ENCODE measurements around the gene CXXC5.
"Not testable (repeated sequence)": the region's sequence is repeated elsewhere in the genome, so short reads cannot be mapped to it uniquely, and the experiment has no call there.

The CXXC5 gene

DNA sequence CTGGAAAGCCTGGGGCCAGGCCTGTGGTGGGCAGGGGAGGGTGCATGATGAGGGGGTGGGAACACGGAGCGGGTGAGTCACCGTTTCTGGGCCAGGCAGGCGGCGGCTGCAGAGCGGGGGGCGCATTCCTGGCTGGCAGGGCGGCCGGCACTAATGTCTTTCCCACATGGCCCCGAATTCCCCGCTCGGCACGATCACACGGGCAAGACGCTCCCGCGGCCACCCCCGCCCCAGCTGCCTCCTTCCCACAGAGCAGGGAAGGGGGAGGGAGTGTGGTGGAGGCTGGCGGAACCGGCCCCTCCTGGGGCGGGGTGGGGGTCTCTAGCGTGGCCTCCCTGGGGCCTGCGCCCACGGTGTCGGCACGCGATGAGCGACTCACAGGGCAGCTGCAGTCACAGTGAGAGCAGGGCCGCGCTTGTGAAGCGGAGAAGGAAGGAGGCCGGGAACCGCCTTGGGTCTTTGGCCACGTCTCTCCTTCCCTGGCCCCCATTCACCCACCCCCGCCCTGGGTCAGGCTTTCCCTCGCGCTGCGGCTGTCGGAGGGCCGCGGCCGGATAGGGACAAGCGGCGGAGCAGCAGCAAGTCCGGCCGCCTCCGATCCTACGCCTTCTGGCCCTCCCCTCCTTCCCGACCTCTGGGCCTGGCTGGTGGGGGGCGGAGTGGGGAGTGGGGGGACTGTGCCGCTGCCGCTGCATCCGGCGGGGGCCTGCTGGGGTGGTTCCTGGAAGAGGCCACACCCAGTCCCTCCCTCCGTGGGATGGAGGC, 48.9 kb downstream of the CXXC5 start:
- DNase-seq: no peak

DNA sequence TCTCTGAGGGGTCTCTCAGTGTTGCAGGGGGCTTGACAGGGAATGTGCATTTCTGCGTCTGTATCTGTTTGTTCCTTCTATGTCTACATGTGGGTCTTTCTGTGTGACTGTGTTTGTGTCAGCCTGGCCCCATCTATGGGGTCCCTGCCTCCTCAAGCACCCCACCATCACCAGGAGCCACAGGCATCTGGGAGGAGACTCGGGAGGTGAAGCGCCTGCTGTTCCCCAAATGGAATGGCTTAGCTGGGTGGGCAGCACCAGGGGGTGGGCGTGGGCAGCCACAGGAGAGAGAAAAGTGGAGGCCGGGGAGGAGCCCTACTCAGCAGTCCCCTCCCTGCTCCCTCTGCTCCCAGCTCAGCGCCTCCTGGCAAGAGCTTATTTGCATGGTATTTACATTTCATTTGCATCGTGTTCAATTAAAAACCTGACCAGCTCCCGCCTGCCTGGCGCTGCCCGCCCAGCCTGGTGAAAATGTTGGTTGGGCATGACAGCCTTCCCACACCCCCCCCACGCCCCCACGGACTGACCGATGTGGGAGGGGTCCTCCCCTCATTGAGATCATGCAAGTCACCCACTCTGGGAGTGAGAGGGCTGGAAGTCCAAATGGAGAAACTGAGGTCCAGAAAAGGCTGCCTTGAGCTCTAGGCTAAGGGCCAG, 50.5 kb downstream of the CXXC5 start:
- DNase-seq: peak; percentile 27

DNA sequence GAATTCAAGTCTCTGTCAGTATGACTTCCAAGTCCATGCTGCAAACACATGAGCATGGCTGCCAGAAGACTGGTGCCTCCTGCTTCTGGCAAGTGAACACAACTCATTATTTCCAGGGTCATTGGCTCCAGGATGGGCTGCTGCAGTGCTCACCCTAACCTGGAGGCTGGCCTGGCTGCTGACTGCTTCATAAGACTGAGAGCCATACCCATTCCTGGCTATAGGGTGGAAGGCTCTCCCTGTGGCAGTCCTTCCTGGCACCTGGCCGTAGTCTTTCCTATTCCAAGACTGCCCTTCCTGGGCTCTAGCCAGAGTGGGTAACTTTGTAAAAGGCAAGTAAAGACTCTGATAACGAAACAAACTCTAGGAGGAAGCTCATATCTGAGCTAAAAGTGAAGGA, 51.2 kb downstream of the CXXC5 start:
- DNase-seq: no peak

DNA sequence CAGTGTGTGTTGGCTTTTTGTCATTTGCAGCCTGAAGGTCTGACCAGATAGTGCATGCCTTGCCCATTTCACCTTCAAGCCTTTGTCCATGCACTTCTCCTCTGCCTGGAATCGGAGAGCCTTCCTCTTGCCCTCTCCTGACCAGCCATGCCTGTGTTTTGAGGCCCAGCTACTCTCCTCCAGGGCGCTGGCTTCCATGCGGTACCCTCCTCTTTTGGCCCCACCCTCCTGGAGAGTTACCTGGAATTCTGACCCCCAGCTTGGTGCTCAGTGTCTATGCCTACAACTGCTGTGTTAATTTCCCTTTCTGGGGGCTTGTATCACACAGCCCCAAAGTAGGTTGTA, 52.5 kb downstream of the CXXC5 start:
- no peak for DNase-seq

DNA sequence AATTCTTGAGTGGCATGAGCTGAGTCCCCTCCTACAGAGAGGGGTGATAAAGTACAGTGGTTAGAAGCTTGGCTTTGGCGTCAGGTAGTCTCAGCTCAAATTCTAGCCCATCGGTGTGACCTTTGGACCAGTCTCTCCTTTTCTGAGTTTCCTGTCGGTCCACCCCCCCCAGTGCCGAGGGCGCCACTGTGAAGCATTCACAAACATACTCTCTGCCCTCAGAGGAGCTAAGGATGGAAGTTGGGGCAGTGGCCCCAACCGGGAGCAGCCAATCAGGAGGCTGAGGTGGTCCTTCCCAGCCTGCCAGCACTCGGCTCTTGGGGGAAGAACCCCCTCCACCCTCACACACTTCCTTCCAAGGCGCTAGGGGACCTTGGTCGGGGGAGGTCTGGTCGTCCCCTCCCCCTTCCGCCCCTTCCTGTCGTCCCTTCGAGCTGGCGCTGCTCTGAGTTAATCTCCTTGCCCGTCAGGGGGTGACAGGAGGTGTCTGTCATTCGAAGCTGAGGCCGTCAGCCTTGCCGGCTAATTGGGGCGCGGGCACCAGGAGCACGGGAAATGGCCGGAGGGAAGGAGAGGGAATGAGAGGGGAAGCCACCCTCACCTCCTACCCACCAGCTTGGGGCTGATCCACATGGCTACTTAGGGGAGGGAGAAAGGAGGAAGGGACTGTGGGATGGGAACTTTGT, 53.0 kb downstream of the CXXC5 start:
- DNase-seq: no peak

DNA sequence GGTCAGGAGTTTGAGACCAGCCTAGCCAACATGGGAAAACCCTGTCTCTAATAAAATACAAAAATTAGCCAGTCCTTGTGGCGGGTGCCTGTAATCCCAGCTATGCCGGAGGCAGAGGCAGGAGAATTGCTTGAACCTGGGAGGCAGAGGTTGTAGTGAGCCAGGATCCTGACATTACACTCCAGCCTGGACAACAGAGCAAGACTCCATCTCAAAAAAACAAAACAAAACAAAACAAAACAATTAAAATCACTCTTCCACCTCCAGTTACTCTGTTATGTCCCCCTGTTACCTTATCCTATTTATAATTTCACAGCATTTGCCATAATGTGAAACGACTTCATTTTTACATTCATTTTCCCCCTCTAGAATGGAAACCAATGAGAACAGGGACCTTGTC, 54.4 kb downstream of the CXXC5 start:
- no peak for DNase-seq

DNA sequence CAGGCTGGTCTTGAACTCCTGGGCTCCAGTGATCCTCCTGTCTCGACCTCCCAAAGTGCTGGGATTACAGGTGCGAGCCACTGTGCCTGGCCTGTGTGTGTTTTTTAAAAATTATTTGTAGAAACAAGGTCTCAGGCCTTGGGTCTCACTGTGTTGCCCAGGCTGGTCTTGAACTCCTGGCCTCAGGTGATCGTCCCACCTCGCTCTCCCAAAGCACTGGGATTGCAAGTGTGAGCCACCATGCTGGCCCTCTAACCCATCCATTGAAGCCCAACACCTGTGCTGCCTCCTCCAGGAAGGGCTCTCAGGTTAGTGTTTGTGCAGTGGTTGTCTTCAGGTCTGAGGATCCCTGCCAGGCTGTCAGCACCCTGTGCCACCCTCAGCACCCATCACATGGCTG, 56.6 kb downstream of the CXXC5 start:
- DNase-seq: no peak

DNA sequence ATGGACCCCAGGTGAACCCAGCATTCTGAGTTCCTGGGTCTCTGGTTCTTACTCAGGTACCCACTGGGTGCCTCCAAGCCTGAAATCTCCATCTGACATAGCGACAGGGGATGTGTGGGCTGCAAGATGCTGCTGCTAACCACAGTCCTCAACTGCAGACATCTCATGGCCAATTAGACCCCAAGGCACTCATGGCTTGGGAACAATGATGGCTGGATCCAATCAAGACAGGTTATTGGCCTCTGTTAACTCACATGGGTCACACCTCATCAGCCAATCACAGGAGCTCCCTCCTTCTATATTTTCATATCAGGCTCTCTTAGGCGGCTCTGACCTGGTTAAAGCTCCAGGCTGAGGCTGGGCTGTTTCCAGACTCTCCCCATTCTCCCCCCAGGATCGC, 57.0 kb downstream of the CXXC5 start:
- no peak for DNase-seq

DNA sequence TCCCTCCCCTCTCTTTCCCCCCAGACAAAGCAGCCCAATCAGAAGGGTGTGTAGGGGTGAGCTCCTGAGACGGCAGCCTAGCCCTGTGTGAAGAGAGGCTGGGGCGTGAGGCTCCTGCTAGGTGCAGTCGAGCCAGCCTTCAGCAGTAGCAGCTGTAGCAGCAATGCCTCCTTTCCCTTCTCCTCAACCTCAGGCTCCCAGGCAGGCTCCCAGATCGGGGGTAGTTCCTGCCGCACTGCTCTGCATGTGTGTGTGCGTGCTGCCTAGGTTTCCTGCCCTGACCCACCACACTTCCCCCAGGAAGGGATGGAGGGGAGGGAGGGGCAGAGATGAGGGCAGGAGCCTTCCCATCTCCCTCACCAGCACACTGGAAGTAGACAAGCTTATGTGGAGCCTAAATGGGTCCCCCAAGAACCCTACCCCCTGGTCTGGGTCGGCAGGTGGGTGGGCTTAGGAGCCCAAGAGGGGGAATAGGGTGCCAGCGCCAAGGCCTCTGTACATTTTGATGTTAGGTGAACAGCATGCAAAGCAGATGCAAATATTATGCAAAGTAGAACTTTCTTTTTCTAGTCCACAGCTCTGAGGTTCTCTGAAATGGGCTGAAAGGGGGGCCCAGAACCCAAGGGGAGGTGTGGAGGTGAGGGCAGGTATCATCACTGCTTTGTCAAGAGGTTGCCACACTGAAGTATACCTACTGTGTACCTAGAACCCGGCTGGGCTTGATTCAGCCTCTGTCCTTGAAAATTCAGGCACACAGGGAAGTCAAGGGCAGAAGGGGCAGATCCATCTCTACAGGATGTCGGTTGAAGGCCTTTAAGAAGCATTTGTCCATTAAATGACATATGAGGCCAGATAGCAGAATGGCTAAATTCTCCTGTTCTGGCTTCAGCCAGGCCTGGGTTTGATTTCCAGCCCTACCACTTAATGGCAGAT, 57.8 kb downstream of the CXXC5 start:
- no peak for DNase-seq

DNA sequence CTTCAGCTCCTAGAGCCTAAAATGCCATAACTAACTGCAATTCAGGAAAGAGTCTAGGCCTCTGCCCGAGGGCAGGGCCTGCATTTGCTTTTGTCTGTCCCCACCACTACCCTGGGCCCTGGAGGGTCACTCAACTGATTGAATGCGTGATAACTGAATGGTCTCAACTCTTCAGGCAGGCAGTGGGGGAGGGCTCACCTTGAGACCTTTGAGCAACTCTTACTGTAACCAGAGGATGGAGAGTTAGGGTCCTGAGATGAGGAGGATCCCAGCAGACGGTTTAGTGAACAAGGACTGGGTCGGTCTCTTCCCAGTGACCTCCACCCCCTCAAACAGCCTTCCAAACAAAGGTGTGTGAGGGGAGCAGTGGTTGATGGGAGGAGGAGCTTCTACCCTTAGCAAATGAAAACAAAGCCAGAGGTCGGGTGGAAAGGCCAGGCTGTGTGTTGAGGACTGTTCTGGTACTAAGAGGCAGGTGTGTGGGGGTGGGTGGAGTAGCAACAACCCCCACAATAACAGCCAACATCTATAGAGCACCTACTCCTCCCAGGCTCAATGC, 59.4 kb downstream of the CXXC5 start:
- no peak for DNase-seq

DNA sequence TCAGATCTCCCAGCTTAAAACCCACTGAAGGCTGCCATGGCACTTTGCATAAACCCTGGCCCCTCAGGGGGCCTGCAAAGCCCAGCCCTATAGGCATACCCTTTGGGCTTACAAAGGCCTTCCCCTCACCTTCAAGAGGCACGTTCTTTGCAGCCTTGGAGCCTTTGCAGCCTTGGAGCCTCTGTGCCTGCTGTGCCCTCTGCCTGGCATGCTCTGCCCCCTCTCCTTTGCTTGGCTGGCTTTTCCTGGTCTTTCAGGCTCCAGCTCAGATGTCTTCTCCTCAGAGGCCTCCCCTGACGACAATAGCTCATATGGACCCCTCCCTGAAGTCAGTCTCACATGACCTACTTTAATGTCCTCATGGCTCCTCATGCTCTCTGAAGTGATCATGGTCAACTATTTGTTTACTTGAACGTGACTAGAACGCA, 60.3 kb downstream of the CXXC5 start:
- DNase-seq: no peak

DNA sequence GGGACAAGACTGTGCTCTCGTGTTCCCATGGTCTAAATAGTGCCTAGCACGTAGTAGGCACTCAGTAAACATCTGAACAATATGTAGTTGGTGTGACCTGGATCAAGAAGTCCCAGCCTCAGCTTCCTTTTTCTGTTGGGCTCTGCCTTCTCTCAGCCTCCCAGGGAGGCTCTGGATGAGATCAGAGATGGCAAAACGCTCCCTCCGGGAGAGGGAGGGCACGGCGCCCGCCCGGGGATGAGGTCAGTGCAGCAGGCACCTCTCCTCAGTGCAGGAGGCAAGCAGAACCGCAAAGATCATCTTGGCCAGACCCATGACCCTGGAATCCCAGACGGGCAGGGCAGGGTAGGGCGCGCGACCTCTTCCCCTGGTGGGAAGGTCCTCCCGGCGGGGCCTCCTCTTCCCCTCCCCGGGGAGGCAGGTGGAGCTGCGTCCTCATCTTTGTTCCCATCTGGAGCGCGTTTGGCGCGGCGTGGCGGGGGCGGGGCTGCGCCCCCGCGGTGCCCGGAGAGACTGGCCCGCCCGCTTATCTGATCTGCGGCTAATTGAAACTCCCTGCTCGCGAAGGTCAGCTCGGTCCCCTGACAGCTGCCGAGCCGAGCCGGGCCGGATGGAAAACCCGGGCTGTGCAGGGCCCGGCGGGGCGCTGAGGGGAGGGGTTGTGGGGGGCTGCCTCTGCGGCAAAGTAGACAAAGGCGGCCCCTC, 60.9 kb downstream of the CXXC5 start:
- DNase-seq: no peak

DNA sequence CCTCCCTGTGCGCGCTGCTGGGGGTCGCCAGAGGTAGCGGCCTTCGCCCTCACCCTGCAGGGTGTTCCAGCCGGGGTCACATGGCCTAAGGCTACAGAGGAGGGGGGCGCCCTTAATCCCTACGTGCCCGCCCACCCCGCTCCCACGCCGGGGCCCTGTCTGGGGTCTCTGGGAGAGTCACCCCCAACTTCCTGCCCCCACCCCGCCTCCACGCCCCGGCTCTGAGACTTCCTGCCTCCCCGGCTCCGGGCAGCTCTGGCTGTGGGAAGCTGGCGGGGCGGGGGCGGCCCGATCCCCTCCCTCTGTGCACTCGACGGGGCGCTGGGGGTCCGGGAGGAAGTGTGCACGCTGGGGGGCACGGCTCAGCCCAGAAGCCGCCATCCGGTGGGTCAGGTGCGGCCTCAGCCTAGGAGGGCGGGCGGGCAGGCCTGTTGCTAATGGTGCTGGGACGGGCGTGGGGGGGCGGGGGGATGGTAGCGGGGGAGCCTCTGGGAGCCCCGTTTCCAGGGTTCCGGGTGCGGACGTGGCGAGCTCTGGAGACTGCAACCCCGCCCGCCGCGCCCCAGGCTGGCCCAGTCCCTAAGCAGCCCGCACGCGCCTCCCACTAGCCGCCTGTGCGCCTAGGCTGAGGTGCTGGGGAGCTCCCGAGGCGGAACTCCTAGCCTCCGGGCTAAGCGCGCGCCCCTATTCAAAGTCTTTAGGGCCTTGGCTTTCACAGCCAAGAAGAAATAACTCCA, 61.6 kb downstream of the CXXC5 start:
- no peak for DNase-seq

DNA sequence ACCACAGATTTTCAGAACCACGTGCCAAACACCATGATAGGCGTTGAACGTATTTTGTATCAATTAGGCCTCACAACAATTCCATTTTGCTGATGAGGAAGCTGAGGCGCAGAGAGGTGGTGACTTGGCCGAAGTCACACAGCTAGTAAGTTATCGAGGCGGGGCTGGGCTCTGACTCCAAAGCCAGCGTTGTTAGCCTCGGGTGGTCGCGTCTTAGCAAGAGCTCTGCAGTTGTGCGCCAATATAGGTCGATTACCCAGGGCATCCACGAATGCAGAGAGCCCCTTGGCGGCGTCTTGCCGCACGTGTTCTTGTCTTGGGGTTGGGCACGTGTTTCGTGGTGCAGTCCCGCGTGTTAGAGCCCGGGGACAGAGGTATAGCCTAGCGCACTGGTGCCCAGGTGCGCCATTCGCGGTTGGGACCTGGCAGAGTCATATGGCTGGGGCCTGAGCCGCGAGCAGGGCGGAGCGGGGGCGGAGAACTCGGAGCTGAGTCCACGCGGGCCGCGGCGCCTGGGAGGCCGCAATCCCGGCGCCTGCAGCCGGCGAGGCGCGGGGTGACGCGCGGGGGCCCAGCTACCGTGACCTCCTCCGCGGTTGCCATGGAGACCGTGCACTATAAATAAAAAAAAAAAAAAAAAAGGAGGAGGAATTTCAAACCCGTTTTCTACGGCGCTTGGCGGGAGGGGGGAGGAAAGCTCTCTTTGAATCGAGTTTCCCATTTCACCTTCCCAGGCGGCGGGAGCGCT, 62.3 kb downstream of the CXXC5 start:
- DNase-seq: no peak

DNA sequence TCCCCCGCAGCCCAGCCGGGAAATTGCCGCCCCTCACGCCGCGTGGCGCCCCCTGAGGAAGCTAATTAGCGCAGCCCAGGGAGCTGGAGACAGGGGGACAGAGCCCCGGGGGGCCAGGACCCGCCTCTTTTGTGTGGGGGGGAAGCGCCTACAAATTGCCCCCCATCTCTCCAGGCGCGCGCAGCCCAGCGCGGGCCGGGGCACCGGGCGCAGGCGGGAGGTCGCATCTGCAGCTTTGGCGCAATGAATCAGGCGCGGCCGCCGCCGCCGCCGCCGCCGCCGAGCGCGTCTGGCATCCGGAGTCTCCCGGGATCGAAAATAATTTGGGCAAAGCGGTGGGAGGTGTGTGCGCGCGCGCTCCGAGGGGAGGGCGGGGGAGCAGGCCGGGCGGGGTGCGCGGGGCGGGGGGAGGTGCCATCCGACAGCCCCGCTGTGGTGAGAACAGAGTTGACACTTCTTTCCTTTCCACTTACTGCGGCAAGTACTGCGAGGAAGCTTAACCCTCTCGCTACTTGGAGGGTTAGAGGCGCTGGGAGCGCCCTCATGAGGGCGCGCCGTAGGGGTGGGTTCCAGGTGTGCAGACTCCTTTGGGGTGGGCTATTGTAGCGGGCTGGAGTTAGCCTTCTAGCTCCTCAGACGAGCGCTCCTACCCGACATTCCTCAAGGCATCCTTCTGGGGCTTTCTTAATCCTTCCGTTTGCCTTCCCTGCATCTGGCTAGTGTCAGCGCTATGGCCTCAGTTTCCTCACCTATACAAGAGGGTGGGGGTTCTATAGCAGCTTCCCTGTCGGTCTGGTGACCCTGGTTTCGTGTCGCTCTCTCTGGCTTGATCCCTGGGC, 63.1 kb downstream of the CXXC5 start:
- no peak for DNase-seq

DNA sequence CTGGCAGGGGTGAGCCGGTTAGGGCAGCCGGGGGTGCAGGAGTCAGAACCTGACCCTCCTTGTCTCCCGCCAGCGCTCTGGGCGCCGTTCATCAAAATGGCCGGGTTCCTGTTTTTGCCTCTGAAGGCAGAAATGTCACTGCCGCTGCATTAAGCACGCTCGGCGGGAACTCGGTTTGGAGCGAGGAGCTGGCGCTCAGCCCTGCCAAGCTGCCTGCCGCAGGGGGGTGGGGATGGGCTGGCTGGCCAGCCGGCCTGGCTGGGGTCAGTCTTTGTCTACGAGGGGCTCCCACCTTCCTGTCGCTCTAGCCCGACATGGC, 63.7 kb downstream of the CXXC5 start:
- DNase-seq: no peak

DNA sequence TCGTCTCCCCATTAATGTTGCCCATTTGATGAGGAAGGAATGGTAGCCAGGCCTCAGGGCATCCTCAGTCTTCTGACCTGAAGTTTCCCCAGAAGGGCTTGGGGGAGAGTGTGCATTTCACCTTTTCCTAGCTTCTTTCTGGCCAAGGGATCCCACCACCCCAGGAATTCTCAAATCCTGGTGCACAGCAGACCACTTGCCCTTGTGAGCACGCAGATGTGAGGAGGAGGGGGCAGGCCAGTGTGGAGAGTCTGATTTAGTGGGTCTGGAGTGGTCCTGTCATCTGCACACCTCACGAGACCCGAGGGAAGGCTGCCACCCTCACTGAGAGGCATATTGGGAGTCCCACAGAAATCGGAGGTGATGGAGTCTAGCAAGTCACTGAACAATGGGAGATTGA, 64.3 kb downstream of the CXXC5 start:
- no peak for DNase-seq

DNA sequence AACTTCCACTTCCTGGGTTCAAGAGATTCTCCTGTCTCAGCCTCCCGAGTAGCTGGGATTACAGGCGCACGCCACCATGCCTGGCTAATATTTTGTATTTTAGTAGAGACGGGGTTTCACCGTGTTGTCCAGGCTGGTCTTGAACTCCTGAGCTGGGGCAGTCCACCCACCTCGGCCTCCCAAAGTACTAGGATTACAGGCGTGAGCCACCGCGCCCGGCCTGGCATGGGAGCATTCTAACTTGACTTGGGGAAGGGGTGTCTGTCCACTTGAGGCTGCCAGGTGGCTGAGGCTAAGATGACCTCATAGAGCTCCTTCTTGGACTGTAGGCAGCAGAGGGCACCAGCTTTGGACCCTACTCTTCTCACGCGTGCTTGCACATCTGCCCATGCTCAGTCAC, 65.7 kb downstream of the CXXC5 start:
- not testable (repeated sequence) for DNase-seq

DNA sequence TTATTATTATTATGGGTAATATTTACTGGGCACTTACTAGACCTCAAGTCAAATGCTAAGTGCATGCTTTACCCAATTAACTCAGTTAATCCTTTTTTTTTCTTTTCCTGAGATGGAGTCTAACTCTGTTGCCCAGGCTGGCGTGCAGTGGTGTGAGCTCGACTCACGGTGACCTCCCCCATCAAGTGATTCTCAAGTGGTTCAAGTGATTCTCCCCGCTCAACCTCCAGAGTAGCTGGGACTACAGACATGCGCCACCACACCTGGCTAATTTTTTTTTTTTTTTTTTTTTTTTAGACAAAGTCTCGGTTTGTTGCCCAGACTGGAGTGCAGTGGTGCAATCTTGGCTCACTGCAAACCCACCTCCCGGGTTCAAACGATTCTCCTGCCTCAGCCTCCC, 69.1 kb downstream of the CXXC5 start:
- no peak for DNase-seq

DNA sequence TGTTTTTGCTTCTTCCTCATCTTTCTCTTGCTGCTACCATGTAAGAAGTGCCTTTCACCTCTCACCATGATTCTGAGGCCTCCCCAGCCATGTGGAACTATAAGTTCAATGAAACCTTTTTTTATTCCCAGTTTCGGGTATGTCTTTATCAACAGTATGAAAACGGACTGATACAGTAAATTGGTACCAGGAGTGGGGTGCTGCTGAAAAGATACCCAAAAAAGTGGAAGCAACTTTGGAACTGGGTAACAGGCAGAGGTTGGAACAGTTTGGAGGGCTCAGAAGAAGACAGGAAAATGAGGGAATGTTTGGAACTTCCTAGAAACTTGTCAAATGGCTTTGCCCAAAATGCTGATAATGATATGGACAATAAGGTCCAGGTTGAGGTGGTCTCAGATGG, 70.3 kb downstream of the CXXC5 start:
- not testable (repeated sequence) for DNase-seq
